Adrenal gland (tissue), 12 donors: ENCODE measurements around the gene C12orf76. TPM values are rescaled to one million over a fixed set of nuclear protein-coding genes. Genes with fewer than 3 reads are reported as not detected.

Experiments used
- DNase-seq, 7 donors: peaks; one replicate each; pipeline ENCODE4 v3.0.0-alpha.2; 2019 to 2020
- H3K27ac ChIP-seq, 5 donors: fragments of 200-600 bp; sonication (generic) in 4 of 5; 1 replicate in 3 of 5; 2 replicates in 2 of 5; pipeline versions ENCODE4 v1.5.1 to v1.8.0; 2016 to 2020; ENCODE audit warnings: mild to moderate bottlenecking in 1 of 5
- H3K27me3 ChIP-seq: fragments of 200-600 bp; 2 replicates; pipeline ENCODE4 v1.8.0; 2021
- H3K36me3 ChIP-seq, 2 donors: fragments of 200-600 bp; replicated peaks in 1 of 2; 1 replicate in 1 of 2; 2 replicates in 1 of 2; pipeline versions ENCODE4 v1.5.1 to v1.8.0; 2018 to 2022
- H3K4me1 ChIP-seq, 2 donors: fragments of 200-600 bp; replicated peaks in 1 of 2; 1 replicate in 1 of 2; 2 replicates in 1 of 2; pipeline versions ENCODE4 v1.5.1 to v1.8.0; 2018 to 2021
- H3K4me3 ChIP-seq, 4 donors: fragments of 200-600 bp; sonication (generic) in 3 of 4; one replicate each; pipeline ENCODE4 v1.5.1; 2016 to 2018
- H3K9me3 ChIP-seq, 3 donors: fragments of 200-600 bp; sonication (generic) in 1 of 3; replicated peaks in 1 of 3; 1 replicate in 2 of 3; 2 replicates in 1 of 3; pipeline versions ENCODE4 v1.5.1 to v1.8.0; 2016 to 2021
- POLR2A ChIP-seq, 2 donors: fragments of 450-650 bp; IDR thresholded peaks; one replicate each; pipeline ENCODE4 v1.6.1; 2017; ENCODE audit warnings: antibody characterized with exemption in 2 of 2, mild to moderate bottlenecking in 2 of 2, moderate library complexity in 1 of 2
- WGBS, 4 donors: extraction: QIAGEN DNeasy Blood & Tissue Kit in 2 of 4; methylation state at CpG; one replicate each; pipeline versions ENCODE4 v1.1.5 to v1.1.7; 2013 to 2017; 5-methylcytosine and 5-hydroxymethylcytosine counted together
- intact Hi-C, 2 donors: fragments of 100-400 bp; cut with DNase I; formaldehyde crosslinking; loops; one replicate each; pipeline versions ENCODE4 v1.14.1 to v1.15.0; 2022 to 2023
- polyA plus RNA-seq, 3 donors: library from polyadenylated mRNA; stranded (reverse); fragments of 200-250 nt in 2 of 3; fragments of 350-450 nt in 1 of 3; fragmentation: Illumina TruSeq in 1 of 3; extraction: RNeasy Lipid Tissue Mini Kit (QIAGEN cat#74804) in 1 of 3; gene quantifications; one replicate each; pipeline ENCODE4 v1.2.3, GENCODE V29; 2013 to 2014
- total RNA-seq, 9 donors: library from RNA; depleted of rRNA in 4 of 9; stranded (reverse); fragments of >200 nt in 4 of 9; fragments of 120-200 nt in 1 of 9; fragmentation: NEBNext Ultra II Directional in 1 of 9; extraction: Animal tissue kit (Norgen Biotek cat#: 25700) in 1 of 9; gene quantifications; one replicate each; pipeline versions ENCODE4 v1.1.0 to v1.2.4, GENCODE V29; 2013 to 2023
- TF ChIP-seq, protein P1 (sequence below), 6 experiments: fragments of 450-650 bp in 4 of 6; fragments of 200-600 bp in 2 of 6; sonication (generic) in 1 of 6; IDR thresholded peaks; 1 replicate in 5 of 6; 2 replicates in 1 of 6; pipeline versions ENCODE4 v1.5.1 to v1.8.0; 2016 to 2021; ENCODE audit warnings: antibody characterized with exemption in 6 of 6, mild to moderate bottlenecking in 2 of 6, moderate library complexity in 1 of 6
- donor health status: healthy with polysubstance abuse.
- donor health status: Bipolar disorder and iron deficiency.
- donor health status: DM: yes; HTN: yes; CAD: no.
- donor health status: DM: no; HTN: no; CAD: no.
- donor health status: DM: no; HTN: no; CAD: no.
- donor health status: DM: yes; HTN: yes; CAD: no.

Gene C12orf76
- total and polyA plus RNA-seq, 12 donors, result 7.1 to 35.1 (median 14.4) TPM

DNA sequence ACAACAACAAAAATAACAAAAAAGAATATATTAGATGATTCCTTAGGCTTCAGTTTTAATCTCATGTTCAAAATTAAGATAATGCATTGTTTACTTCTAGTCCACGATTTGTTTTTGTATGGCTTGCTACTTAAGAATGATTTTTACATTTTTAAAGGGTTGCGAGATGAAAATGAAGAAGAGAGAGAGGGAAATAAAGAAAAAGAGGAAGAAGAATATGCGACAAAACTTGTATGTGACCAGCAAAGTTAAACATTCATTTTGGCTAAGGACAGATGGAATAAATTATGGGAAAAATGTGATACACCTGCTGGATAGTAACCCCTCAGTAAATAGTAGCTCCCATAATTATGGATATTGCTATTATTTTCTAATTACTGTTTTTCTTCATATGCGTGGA is 50.9 kb downstream of the C12orf76 start:
- no peaks in the 10 kb centered on the region for H3K9me3 ChIP-seq
- no peak overlapping the region for H3K4me3 ChIP-seq

DNA sequence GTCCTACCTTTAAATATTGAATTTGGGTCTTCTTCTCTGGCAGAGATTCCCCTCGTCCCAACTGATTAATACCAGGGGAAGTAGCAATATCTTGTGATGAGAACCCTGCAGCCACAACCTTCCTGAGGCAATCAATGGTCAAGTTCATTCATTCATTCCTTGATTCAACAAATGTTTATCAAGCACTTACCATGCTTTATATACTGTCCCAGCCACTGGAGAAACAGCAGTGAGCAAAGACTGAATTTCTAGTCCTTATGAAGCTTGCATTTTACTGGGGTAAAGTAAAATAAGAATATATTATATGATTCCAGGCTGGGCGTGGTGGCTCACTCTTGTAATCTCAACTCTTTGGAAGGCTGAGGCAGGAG is 51.9 kb downstream of the C12orf76 start:
- Histone ChIP-seq H3K36me3 (no peaks in the 10 kb centered on the region), H3K4me3 (peak overlapping the region in 2 of 4 donors; percentile 77 to 92), H3K27me3 (no peaks in the 10 kb centered on the region), H3K9me3 (no peaks in the 10 kb centered on the region), H3K4me1 (peaks cover 16 to 50% of the 10 kb centered on the region in 2 donors), H3K27ac (peak overlapping the region in 2 of 5 donors; percentile 93 to 96)
- no peak for DNase-seq
- TF ChIP-seq, protein P1, sequence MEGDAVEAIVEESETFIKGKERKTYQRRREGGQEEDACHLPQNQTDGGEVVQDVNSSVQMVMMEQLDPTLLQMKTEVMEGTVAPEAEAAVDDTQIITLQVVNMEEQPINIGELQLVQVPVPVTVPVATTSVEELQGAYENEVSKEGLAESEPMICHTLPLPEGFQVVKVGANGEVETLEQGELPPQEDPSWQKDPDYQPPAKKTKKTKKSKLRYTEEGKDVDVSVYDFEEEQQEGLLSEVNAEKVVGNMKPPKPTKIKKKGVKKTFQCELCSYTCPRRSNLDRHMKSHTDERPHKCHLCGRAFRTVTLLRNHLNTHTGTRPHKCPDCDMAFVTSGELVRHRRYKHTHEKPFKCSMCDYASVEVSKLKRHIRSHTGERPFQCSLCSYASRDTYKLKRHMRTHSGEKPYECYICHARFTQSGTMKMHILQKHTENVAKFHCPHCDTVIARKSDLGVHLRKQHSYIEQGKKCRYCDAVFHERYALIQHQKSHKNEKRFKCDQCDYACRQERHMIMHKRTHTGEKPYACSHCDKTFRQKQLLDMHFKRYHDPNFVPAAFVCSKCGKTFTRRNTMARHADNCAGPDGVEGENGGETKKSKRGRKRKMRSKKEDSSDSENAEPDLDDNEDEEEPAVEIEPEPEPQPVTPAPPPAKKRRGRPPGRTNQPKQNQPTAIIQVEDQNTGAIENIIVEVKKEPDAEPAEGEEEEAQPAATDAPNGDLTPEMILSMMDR (IDR thresholded peaks at IDR 0.05), result no peak
- no peak for TF ChIP-seq POLR2A (IDR thresholded peaks at IDR 0.05)
- 47 to 50% (median 49%) methylated on average over 2 of the region's 2 CpGs for WGBS, 4 donors
- intact Hi-C loops, result loop anchor here in 1 of 2 donors (5.0 kb wide), 1 partner anchor 41 kb away; no protein-coding TSS in a partner anchor

More for the DNA sequence above, 50.9 kb downstream of the C12orf76 start:
- no peak for DNase-seq
- H3K36me3 ChIP-seq, result no peaks in the 10 kb centered on the region
- intact Hi-C loops, result loop anchor here in 1 of 2 donors (5.0 kb wide), 1 partner anchor 40 kb away; no protein-coding TSS in a partner anchor
- TF ChIP-seq, protein P1 (IDR thresholded peaks at IDR 0.05), result no peak
- TF ChIP-seq POLR2A (IDR thresholded peaks at IDR 0.05), result no peak
- 77 to 90% (median 83%) methylated on average over 4 of the region's 4 CpGs for WGBS, 4 donors
- H3K27ac ChIP-seq, result no peak overlapping the region
- peaks cover 16 to 53% of the 10 kb centered on the region in 2 donors for H3K4me1 ChIP-seq
- no peaks in the 10 kb centered on the region for H3K27me3 ChIP-seq

DNA sequence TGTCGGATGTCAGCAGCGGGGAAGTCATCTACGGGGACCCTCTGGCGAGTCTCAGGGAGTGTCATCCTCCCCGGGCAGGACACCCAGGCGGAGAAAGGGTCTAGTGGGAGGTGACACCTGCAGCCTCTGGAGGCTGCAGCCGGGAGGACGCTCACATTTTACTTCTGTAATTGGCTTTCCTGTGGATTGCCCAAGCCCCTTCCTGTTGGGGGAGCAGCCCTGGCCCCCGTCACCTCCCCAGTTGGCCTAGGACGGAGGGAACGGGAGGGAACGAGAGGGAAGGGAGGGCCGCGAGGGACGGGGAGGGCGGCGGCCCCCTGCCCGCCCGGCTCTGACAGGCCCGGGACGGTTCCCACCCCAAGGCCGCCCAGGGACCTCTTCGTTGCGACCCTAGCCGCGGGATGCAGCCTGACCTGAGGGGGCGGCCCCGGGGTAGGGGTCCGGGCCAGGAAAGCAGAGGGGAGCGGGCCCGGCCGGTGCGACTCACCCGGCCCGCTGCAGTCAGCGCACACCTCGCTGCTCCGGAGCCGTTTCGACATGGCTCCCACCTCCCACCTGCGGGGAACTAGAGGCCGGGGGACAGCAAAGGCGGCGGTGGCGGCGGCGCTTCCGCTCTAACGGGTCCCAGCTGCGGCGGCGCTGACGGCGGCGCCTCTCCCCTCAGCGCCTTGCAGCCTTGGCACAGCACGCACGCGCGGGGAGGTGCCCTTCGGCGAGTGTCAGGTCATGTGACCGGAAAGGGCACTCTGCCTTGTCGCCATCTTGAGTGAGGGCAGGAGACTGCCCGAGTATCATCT is 52.4 kb downstream of the C12orf76 start, which contains the start of gene GIT2:
Gene GIT2 (minus strand): TSS at position 683 of the 797 bp plus-strand sequence. CDS start 144 bp downstream, at position 539.
- peak within 1 kb of the TSS; percentile 58 to 96 (median 93) for H3K27ac ChIP-seq
- peak within 1 kb of the TSS; percentile 48 to 92 (median 75) for H3K4me3 ChIP-seq
- peaks cover 0 to 2% of the 10 kb centered on the region in 2 donors for H3K36me3 ChIP-seq
- 0 to 2% (median 1%) methylated on average over 7 to 65 of the region's 65 CpGs for WGBS, 4 donors
- peak; percentile 80 to 94 for TF ChIP-seq POLR2A (IDR thresholded peaks at IDR 0.05)
- TF ChIP-seq, protein P1 (IDR thresholded peaks at IDR 0.05), result peak in 1 of 6 experiments; percentile 6
- H3K4me1 ChIP-seq, result peaks cover 16 to 45% of the 10 kb centered on the region in 2 donors
- peak; percentile 93 to 97 (median 95) for DNase-seq
- no peaks in the 10 kb centered on the region for H3K27me3 ChIP-seq
- intact Hi-C loops, result loop anchor here in 1 of 2 donors (5.0 kb wide), 1 partner anchor 41 kb away; no protein-coding TSS in a partner anchor
- no peaks in the 10 kb centered on the region for H3K9me3 ChIP-seq

DNA sequence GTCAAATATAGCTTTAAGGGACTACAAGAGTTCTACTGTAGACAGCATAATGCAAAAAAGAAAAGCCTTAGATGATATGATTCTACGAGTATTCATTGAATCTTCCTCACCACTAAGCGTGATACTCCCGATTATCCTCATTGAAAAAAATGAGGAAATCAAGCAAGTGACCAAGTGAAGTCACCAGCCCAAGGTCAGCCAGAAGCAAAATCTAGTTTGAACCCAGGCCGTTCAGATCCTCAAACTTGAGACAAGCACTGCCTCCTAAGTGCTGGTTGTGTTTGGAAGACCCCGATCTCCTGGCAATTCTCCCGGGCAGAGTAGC is 53.0 kb downstream of the C12orf76 start:
- intact Hi-C loops, result loop anchor here in 1 of 2 donors (5.0 kb wide), 1 partner anchor 42 kb away; no protein-coding TSS in a partner anchor
- TF ChIP-seq, protein P1 (IDR thresholded peaks at IDR 0.05), result no peak
- TF ChIP-seq POLR2A (IDR thresholded peaks at IDR 0.05), result peak in 1 of 2 donors; percentile 48
- Histone ChIP-seq H3K27ac (peak overlapping the region; percentile 58 to 96 (median 93)), H3K9me3 (no peaks in the 10 kb centered on the region), H3K4me3 (peak overlapping the region; percentile 48 to 92 (median 75)), H3K4me1 (peaks cover 14 to 43% of the 10 kb centered on the region in 2 donors), H3K36me3 (peaks cover 0 to 7% of the 10 kb centered on the region in 2 donors), H3K27me3 (no peaks in the 10 kb centered on the region)
- 0 to 2% (median 1%) methylated on average over 5 to 6 of the region's 6 CpGs for WGBS, 4 donors
- DNase-seq, result peak in 1 of 7 donors; percentile 65
